ENCODE data around the gene TP53.

The TP53 gene

GRCh38 chr17:7721612-7722011 is 34.3 kb upstream of the TP53 start:
- Histone ChIP-seq H3K27me3 (ENCODE audit: insufficient read depth, low read depth) (no peaks in the 10 kb centered on the region), H4K20me1 (ENCODE audit: insufficient read depth) (no peaks in the 10 kb centered on the region), H3K79me2 (ENCODE audit: insufficient read depth, low read depth) (no peaks in the 10 kb centered on the region), H3K27ac (no peak overlapping the region), H3K4me3 (IDR thresholded peaks at IDR 0.05; ENCODE audit: insufficient read depth, low read depth, low read length) (no peak overlapping the region), H3K36me3 (ENCODE audit: insufficient read depth) (no peaks in the 10 kb centered on the region), H3K4me2 (no peak overlapping the region), H3K9ac (no peak overlapping the region), H2AFZ (ENCODE audit: low read depth) (no peak overlapping the region), H3K4me1 (ENCODE audit: low read depth, poor library complexity, severe bottlenecking) (no peaks in the 10 kb centered on the region)
- no peak for TF ChIP-seq CTCF (conservative IDR thresholded peaks at IDR 0.05; ENCODE audit: low read depth, low read length)

- Histone ChIP-seq H3K4me1 (ENCODE audit: low read depth, poor library complexity, severe bottlenecking) (no peaks in the 10 kb centered on the region), H3K27ac (no peak overlapping the region), H3K36me3 (ENCODE audit: insufficient read depth) (no peaks in the 10 kb centered on the region), H3K9ac (no peak overlapping the region), H3K27me3 (ENCODE audit: insufficient read depth, low read depth) (no peaks in the 10 kb centered on the region), H3K4me2 (no peak overlapping the region), H4K20me1 (ENCODE audit: insufficient read depth) (no peaks in the 10 kb centered on the region), H2AFZ (ENCODE audit: low read depth) (no peak overlapping the region), H3K79me2 (ENCODE audit: insufficient read depth, low read depth) (no peaks in the 10 kb centered on the region), H3K4me3 (IDR thresholded peaks at IDR 0.05; ENCODE audit: insufficient read depth, low read depth, low read length) (no peak overlapping the region)
- TF ChIP-seq CTCF (conservative IDR thresholded peaks at IDR 0.05; ENCODE audit: low read depth, low read length): no peak
These were observed 32.8 kb upstream of the TP53 start for GRCh38 chr17:7720125-7720524.

GRCh38 chr17:7719661-7720060 is 32.4 kb upstream of the TP53 start:
- Histone ChIP-seq H3K4me1 (ENCODE audit: low read depth, poor library complexity, severe bottlenecking) (no peaks in the 10 kb centered on the region), H3K27me3 (ENCODE audit: insufficient read depth, low read depth) (no peaks in the 10 kb centered on the region), H3K27ac (no peak overlapping the region), H3K9ac (no peak overlapping the region), H3K79me2 (ENCODE audit: insufficient read depth, low read depth) (no peaks in the 10 kb centered on the region), H4K20me1 (ENCODE audit: insufficient read depth) (no peaks in the 10 kb centered on the region), H3K36me3 (ENCODE audit: insufficient read depth) (no peaks in the 10 kb centered on the region), H3K4me3 (IDR thresholded peaks at IDR 0.05; ENCODE audit: insufficient read depth, low read depth, low read length) (no peak overlapping the region), H3K4me2 (no peak overlapping the region), H2AFZ (ENCODE audit: low read depth) (no peak overlapping the region)
- TF ChIP-seq CTCF (conservative IDR thresholded peaks at IDR 0.05; ENCODE audit: low read depth, low read length): no peak

GRCh38 chr17:7717756-7718350 is 30.6 kb upstream of the TP53 start:
- Histone ChIP-seq H4K20me1 (ENCODE audit: insufficient read depth) (no peaks in the 10 kb centered on the region), H3K79me2 (ENCODE audit: insufficient read depth, low read depth) (no peaks in the 10 kb centered on the region), H3K4me3 (IDR thresholded peaks at IDR 0.05; ENCODE audit: insufficient read depth, low read depth, low read length) (no peak overlapping the region), H2AFZ (ENCODE audit: low read depth) (no peak overlapping the region), H3K4me1 (ENCODE audit: low read depth, poor library complexity, severe bottlenecking) (no peaks in the 10 kb centered on the region), H3K36me3 (ENCODE audit: insufficient read depth) (no peaks in the 10 kb centered on the region), H3K9ac (no peak overlapping the region), H3K27ac (no peak overlapping the region), H3K4me2 (no peak overlapping the region), H3K27me3 (ENCODE audit: insufficient read depth, low read depth) (no peaks in the 10 kb centered on the region)
- TF ChIP-seq CTCF (conservative IDR thresholded peaks at IDR 0.05; ENCODE audit: low read depth, low read length): no peak
